GM18499 (cell line): ENCODE results near the gene DMXL2.
"Not testable (repeated sequence)": the region's sequence is repeated elsewhere in the genome, so short reads cannot be mapped to it uniquely, and the experiment has no call there.

Experiments
- ATAC-seq: cut with Tn5 transposase; IDR thresholded peaks from one replicate; pipeline ENCODE4 v1.9.1; 2021; ENCODE audit warnings: moderate number of reproducible peaks; ENCODE audit not compliant: insufficient read depth, unreplicated experiment

Gene DMXL2

DNA sequence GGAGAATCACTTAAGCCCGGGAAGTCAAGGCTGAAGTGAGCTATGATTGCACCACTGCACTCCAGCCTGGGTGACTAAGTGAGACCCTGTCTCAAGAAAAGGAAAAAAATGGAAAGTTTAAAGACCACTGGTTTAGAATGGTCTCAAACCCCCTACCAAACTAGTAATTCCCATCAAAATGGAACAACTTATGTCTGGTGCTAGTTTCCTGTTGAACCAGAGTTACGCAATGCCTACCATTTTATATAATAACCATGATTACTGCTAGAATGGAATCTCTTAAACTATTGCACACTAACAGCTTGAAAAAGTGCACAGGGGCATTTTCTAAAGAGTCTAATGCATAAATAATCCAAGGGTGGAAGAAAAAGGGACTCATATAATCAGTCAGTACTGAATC lies 43.6 kb downstream of the DMXL2 start:
- ATAC-seq: no peak

DNA sequence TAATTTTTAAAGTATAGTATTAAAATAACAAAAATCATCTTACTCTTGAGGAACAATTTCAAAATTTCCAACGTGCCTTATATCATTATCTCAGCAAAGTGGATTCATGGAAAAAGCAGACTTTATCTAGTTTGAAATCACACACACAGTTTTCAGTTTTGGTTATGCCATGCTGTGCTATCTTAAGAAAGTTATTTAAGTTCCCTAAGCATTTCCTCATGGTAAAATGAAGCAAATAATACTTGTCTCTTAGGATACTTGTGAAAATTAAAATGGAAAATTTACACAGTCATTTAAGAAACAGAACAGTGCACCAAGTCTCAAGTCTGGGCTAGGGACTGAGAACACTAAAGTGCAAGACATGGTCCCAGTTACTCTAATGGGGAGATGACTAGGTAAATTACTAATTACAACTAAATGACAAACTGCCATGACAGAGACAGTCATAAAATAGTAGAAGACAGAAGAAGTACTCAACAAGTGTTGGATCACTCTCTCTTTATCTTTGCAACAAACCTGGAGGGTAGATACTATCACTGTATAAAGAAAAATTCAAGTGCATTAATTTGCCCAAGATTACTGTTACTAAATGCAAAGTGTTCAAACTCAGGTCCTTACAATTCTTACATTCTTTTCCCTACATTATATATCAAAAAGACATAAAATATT lies 44.8 kb downstream of the DMXL2 start:
- ATAC-seq: no peak

DNA sequence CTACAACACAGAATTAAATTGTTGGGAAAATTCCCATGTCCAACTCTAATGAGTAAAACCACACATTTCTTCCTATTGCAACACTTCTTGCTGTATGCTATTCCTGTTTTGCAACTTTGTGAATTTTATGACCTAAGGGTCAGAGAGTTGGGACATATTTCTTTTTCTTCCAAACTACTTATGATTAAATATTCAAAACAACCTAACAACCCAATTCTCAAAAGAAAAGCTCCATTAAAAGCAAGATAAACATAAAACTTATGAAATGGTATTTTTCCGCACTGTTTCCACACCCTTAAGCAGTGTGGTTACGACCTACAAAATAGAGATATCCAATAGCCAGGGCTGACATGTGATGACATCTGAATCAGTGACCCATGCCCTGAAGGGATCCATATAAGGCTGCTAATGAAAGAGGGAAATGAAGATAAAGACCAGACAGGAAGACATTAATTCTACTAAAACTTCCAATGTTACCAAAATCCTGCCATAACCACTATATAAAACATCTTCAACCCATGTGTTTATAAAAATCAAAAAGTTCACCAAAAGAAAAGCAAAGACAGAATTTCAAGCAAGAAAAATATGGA lies 45.6 kb downstream of the DMXL2 start:
- no peak for ATAC-seq

DNA sequence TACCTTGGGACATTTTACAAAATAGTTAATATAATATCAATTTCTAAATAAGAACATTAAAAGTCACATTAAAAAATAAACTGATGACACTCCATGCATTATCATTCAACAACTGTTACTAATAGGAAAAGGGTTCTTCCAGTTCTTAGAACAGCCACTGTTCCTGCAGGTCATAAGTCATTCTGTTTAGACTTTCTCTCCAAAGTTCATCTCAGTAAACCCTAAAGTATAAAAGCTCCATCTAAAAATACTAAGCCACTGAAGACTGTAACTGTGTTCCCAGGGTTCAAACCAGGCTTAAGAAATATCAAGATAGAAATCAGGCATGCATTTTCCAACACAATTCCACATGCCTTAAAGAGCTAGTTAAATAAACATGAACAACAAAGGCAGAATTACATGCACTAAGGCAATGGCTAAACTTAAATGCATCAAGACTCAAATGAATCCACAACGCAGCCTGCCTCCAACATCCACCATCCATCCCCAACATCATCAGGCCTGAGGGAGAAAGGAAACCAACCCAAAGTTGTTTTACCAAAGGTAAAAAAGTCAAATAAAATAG lies 46.2 kb downstream of the DMXL2 start:
- ATAC-seq: no peak

DNA sequence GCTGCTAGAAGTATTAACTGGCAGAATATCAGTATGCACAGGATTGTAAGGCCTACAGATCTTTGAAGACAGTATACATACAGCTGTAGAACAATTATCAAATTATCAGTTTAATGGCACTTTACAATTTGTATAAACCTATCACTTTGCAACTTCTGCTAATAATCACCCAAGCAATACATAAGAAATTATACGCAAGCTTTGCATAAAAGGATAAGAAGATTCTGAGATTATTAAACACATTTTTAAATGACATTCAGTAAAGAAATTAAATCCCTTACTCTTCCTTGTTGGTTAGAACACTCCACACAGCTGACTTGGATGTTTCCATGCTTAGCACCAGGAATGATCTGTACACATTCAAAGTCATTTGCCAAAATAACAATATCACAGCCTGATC lies 46.8 kb downstream of the DMXL2 start:
- no peak for ATAC-seq

DNA sequence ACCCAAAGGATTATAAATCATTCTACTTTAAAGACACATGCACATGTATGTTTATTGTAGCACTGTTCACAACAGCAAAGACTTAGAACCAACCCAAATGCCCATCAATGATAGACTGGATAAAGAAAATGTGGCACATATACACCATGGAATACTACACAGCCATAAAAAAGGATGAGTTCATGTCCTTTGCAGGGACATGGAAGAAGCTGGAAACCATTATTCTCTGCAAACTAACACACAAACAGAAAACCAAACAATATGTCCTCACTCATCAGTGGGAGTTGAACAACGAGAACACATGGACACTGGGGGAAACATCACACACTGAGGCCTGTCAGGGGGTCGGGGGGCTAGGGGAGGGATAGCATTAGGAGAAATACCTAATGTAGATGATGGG lies 49.2 kb downstream of the DMXL2 start:
- ATAC-seq: not testable (repeated sequence)

DNA sequence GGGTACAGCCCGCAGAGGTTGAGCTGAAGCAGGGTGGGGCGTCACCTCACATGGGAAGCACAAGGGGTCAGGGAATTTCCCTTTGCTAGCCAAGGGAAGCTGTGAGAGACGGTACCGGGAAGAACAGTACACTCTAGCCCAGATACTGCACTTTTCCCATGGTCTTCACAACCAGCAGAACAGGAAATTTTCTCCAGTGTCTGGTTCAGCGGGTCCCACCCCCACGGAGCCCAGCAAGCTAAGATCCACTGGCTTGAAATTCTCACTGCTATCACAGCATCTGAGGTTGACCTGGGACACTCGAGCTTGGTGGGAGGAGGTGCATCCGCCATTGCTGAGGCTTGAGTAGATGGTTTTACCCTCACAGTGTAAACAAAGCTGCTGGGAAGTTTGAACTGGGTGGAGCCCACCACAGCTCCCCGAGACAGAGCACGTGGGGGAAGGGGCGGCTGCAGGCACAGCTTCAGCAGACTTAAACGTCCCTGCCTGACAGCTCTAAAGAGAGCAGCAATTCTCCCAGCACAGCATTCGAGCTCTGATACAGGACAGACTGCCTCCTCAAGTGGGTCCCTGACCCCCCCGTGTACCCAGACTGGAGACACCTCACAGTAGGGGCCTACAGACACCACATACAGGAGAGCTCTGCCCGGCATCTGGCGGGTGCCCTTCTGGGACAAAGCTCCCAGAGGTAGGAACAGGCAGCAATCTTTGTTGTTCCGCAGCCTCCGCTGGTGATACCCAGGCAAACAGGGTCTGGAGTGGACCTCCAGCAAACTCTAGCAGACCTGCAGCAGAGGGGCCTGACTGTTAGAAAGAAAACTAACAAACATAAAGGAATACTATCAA lies 53.4 kb downstream of the DMXL2 start:
- not testable (repeated sequence) for ATAC-seq

DNA sequence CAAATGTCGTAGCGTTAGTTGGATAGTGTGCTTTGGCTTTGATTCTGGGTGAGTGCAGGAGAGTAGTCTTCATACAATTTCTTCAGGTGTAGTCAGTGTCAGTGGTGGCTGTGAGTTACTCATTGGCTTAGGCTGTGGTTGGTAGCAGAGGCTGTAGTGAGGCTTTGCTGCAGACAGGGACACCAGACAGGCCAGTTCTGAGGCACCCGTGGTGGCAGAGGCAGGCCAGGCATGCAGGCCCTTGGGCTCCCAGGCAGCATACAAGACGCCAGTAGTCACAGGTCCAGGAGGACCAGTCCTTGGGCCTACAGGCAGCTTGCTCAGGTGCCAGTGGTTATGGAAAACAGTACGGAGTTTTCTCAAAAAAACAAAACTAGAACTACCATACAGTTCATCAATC lies 61.3 kb downstream of the DMXL2 start:
- no peak for ATAC-seq

DNA sequence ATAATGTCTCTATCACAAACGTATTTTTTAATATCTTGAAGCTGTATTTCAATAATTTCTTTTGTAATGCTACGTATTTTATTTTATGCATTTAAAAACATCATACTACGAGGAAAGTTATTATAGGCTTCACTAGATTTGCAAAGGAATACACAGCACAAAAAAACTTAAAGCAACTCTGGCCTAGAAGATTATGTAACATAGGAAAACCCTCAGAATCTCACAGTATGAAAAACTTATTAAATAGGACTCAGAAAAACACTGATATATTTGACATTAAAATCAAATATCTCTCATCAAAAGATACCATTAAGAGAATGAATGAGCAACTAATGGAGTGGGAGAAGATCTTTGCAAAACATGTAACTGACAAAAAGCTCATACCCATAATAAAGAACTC lies 63.7 kb downstream of the DMXL2 start:
- no peak for ATAC-seq

DNA sequence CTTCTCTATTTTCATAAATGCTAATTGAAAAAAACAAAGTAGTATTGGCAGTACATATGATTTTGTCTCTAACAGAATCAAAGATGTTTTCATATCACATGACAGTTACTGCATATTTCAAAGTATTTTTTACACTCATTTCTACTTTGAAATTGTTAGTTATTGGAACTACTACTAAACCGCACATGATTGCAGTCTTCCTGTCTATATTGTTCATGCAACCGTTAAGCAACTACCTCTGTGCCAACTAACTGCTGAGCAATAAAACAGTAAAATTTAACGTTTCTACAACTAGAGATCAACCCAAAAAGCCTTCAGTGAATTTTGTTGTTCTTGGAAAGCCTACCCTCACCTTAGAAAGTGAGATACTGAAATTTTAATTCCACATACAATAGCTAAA lies 64.2 kb downstream of the DMXL2 start:
- ATAC-seq: no peak

DNA sequence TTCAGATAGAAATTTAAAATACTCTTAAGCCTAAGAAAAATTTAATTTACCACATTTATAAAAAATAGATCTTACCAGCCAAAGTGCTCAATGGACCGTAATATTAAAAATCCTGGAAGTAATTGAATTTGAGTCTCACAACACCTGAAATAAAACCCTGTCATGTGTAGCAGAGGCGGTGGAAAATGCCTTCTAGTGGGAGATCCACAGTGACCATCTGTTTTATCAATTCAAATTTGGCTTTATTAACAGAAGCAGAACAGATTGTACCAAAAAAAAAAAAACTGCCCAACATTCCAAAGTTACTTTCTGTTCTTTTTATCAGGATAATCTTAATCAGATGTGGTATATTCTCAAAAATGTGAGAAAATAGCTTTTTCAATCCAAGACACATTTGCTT lies 71.7 kb downstream of the DMXL2 start:
- no peak for ATAC-seq

DNA sequence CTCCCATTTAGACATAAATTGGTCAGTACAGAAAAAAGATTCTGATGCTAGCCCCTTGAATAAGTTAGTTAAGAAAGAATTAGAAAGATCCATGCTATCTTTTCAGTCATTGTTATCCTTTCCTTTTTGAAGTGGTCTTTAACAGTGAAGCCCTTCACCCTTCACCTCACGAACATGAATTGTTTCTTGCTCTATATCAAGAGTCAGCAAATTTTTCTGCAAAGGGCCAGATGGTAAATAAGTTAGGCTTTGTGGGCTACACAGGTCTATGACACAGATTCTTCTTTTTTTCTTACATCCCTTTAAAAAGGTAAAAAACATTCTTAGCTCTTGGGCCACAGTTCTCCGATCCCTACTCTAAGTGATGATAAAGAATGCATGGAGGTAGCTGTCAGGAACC lies 74.9 kb downstream of the DMXL2 start:
- ATAC-seq: no peak

DNA sequence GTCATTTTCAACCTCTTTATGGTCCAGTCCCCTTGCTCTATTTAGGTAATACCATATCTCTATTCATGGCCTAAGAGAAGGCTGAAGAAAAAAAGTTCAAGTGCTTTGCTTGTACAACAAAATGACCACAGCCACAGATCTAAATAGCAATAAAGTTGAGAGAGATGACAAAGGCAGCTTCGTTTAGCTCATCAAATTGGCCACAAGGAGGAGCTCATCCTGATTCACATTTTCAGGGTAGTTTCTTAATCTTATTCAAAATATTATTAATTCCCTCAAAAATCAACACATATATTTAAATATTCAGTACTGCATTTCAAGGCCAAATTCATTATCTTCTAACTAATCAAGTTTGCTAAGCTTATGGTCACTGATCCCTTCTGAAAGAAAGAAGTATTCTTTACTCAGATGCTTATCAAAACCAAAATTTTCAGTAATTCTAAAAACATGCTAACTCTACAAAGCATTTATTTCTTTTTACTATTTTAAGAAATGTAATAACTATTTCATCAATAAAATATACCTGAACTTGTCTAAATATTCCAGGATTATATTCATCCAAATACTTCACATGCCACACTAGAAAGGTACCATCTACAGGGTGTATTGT lies 85.5 kb downstream of the DMXL2 start:
- ATAC-seq: no peak

DNA sequence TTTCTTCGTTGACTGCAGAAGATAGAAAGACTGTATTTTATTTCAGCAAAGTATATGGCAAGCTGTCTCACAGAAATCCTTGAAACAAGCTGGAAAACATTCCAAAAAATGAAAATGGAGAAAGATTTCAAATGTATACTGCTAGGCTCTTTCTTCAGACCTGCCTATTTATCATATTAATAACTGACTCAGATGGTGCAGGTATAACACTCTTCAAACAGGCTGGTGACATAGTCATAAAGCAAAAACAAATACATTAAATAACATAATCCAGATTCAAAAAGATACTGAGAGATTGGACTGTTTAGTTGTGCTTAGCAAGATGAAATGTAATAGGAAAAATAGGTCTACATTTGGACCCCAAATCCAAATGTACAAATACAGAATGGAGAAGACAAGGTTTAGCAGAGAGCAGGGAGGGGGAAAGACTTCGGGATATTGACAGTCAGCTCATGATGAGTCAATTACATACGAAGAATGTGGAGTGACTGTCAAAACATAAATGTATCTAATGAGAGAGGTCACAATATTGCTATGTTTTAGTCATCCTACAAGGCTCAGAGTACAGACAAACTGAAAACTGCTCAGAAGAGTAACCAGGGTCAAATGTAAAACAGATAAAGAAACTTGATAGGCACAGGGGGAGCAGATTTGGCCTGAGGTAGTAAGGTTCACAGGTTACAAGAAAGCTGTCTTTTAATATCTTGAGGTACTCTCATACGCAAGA lies 88.7 kb downstream of the DMXL2 start:
- ATAC-seq: no peak

DNA sequence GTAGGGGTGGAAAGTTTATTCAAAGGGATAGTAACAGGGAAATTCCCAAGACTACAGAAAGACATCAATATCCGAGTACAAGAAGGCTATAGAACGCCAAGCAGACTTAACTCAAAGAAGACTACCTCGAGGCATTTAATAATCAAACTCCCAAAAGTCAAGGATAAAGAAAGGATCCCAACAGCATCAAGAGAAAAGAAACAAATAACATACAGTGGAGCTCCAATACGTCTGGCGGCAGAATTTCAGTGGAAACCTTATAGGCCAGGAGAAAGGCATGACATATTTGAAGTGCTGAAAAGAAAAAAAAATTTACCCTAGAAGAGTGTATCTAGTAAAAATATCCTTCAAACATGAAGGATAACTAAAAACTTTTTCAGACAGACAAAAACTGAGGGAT lies 95.6 kb downstream of the DMXL2 start:
- no peak for ATAC-seq

DNA sequence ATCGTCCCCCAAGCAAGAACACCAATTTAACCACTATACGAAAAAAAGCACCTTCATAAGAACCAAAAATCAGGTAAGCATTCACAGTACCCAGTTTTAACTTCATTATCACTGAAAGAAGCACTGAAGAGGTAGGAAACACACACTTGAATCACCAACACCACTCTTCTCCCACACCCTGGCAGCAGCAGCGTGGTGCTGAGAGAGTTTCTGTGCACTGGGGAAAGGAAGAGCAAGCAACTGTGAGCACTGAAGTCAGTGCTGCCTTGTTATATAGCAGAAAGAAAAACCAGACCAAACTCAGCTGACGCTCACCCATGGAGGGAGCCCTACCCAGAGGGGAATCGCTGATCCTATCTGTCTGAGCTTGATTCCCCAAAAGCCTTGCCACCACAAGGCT lies 98.2 kb downstream of the DMXL2 start:
- ATAC-seq: no peak

DNA sequence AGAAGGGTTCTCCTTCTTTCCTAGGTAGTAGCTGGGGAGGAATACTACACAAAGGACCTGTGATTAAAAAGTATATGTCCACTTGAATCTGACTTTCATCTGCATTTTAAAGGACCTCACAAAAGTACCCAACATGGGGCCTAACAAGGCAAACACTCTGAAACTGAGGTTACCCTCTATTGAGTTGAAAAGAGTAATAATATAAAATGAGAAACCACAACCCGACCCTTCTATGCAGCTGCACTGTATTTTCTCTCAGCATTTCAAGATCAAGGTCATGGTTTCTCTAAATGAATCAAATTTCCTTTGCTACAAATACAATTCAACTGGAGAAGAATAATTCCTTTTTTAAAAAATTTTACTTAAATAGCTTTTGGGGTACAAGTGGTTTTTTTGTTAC lies 106.3 kb downstream of the DMXL2 start:
- ATAC-seq: no peak

DNA sequence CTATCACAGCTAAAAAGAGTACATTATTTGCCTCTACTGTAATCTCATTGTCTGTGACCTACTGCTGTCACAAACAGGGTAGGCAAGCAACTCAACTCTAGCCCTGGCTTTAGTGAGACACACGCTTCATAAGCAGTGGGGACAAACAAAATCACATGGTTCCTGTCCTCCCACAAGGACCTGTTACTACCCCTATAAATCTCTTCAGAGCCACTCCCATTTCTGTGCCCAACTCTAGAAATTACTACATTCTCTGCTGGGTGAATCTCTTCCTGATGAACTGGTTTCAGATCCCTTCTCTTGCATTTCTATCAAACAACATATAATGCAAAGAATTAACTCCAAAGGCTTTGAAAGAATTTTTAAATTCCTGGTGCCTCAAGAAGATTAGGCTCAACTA lies 117.3 kb downstream of the DMXL2 start:
- no peak for ATAC-seq

DNA sequence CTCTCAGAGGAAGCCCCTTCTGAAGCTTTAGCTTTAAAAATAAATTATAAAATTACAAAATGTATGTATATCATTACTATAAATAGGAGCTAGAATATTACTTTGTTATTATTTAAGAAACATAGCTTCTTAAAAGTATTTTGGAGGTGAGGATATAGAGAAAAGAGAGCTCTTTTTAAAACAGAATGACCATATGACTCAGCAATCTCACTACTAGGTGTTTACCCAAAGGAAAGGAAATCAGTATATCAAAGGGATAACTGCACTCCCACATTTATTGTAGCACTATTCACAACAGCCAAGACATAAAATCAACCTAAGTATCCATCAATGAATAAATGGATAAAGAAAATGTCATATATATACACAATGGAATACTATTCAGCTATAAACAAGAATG lies 119.6 kb downstream of the DMXL2 start:
- ATAC-seq: no peak

DNA sequence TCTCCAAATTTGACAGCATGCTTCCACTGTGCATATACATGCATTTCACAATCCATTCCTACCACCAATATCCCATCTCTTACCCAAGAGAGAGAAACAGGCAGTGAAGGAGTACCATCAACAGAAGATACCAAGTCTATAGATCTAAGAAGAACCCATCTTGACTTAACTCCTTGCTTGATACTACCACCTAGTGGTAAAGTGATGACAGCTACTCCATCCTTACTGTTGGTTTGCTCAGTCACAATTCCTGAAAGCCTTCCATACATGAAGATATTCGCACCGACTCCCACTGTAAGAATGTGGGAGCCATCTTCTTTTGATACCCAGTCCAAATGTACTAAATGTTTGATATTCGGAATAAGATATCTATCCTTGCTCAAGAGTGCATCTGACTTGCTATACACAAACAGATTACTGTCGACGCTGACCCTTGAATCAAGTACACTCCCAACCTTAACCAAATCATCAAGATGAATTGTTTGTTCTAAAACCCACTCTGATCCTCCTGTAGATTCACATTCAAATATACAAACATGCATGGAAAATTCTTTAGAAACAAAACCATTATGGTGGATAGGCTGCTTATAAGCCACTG lies 123.1 kb downstream of the DMXL2 start:
- no peak for ATAC-seq
